GM12872 (cell line): ENCODE measurements around the gene PDCD11.

Experiments
- TF ChIP-seq, protein P1 (sequence below): IDR thresholded peaks from 3 replicates; pipeline ENCODE4 v1.5.1; 2011; ENCODE audit warnings: low read depth, mild to moderate bottlenecking, low read length, moderate library complexity; ENCODE audit not compliant: insufficient read depth

Gene PDCD11

DNA sequence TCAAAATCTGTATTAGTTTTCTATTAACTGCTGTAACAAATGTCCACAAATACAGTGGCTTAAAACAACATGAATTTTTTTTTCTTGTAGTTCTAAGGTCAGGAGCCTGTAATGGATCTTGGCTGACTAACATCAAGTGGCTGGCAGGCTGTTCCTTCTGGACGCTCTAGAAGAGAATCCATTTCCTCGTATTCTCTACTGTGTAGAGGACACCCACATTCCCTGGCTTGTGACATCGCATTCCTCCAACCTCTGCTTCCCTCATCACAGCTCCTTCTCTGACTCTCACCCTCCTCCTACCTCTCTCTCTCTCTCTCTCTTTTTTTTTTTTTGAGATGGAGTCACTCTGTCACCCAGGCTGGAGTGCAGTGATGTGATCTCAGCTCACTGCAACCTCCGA is 67.1 kb downstream of the PDCD11 start:
- TF ChIP-seq, protein P1, sequence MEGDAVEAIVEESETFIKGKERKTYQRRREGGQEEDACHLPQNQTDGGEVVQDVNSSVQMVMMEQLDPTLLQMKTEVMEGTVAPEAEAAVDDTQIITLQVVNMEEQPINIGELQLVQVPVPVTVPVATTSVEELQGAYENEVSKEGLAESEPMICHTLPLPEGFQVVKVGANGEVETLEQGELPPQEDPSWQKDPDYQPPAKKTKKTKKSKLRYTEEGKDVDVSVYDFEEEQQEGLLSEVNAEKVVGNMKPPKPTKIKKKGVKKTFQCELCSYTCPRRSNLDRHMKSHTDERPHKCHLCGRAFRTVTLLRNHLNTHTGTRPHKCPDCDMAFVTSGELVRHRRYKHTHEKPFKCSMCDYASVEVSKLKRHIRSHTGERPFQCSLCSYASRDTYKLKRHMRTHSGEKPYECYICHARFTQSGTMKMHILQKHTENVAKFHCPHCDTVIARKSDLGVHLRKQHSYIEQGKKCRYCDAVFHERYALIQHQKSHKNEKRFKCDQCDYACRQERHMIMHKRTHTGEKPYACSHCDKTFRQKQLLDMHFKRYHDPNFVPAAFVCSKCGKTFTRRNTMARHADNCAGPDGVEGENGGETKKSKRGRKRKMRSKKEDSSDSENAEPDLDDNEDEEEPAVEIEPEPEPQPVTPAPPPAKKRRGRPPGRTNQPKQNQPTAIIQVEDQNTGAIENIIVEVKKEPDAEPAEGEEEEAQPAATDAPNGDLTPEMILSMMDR = no peak

DNA sequence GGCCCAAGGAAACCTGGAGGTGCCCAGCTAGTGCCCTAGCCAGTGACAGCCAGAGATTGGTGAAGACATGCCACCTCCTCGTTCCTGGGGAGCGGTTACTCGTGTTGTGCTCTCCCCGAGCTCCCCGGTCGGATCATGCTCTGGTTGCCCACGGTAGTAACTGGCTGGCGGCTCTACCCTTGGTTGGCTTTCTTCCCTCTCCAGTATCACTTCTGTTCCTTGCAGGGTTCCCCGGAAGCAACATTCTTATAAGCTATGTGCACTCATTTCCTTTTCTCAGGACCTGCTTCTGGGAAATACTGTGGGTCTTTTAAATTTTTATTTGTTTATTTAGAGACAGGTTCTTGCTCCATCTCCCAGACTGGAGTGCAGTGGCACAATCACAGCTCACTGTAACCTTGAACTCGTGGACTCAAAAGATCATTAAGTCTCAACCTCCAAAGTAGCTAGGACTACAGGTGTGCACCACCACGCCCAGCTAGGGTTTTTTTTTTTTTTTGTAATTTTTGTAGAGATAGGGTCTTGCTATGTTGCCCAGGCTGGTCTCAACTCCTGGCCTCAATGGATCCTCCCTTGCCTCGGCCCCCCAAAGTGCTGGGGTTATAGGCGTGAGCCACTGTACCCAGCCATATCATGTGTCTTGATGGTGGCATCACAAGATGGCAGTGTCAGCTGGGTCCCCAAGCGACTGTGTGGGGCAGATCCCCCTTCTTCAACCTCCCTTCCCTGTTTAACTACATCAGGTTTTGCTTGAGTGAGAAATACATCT is 69.2 kb downstream of the PDCD11 start:
- TF ChIP-seq, protein P1 = no peak

DNA sequence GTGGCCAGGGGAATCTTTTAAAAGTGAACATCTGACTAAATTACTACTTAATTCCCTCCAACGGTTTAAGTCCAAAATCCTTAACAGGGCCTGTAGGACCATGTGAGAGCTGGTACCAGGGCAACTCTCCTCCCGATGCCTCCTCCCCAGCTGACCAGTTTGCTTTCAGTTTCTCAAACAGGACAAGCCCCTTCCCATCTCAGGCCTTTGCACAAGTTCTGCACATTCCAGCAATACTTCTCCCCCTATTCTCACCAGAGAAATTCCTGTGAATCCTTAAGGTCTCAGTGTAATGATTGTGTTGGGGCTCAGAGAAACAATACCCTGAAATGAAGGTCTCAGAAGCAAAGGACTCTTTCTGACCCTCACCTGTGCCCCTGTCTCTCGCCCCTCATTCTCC is 70.3 kb downstream of the PDCD11 start:
- TF ChIP-seq, protein P1 = no peak

DNA sequence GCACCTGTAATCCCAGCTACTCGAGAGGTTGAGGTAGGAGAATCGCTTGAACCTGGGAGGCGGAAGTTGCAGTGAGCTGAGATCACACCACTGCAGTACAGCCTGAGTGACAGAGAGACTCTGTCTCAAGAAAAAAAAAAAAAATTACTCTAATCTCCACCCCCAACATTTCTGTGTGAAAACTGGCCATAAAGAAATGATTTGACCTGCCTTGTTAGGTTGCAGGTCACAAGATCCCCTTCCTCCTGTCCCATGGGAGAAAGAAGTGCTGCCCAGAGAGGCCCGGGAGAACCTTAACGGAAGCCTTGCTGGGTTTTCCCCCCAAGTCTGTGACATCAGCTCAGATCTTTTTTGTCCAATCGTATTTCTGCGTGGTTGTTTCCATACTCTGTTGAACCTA is 71.0 kb downstream of the PDCD11 start:
- TF ChIP-seq, protein P1 = no peak

DNA sequence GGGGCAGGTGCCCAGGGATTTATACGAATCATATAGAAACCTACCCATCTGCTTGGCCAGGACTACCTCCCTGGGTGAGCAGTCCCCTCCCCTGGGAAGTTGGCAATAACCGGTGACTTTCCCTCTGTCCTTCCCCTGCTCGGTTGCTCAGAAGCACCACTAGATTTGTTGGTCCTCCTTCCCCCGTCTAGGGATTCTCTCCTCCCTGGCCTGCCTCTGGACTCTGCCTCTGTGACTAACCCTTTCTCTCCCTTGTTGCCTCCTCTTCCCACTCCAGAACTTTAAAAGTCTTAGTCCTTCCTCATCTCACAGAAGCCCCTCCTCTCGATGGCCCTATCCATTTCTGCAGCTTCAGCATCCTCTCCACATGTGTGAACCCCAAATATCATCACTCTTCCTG is 72.8 kb downstream of the PDCD11 start:
- TF ChIP-seq, protein P1 = no peak

DNA sequence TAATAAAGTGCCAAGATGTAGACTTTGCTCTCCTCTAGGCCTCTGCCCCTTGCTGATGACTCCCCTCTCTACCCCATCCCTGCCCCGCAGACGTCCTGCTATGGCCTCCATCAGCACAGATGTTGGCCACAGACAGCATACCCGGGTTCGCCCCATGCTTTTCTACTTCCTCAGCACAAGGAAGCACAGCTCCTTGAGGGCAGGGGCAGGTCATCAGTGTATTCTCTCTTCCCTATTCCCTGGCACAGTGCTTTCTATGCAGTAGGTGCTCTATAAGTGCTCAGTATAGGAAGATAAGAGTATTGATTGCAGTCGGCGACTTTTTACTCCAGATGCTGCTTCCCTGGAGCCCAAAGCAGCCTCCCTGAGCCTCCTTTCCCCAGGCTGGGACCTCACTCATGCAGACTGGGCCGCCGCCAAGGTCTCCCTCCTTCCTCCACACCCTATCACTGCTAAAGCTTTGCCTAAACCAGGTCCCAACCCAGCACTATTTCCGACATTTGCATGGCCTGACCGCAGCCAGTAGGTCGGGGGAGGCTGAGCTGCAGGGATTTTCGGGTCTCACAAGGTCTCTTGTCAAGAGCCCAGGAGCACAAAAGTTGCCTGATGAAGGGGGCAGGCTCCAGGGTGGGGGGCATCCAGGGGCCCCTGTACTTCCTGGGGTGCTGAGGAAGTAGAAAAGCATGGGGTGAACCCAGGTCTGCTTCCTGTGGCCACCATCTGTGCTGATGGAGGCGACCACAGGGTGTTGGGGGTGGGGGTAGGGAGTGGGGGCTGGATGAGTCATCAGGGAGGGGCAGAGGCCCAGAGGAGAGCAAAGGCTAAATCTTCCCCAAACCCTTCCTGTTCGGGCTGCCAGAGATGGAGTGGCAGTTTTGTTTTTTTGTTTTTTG is 74.6 kb downstream of the PDCD11 start:
- TF ChIP-seq, protein P1 = no peak

DNA sequence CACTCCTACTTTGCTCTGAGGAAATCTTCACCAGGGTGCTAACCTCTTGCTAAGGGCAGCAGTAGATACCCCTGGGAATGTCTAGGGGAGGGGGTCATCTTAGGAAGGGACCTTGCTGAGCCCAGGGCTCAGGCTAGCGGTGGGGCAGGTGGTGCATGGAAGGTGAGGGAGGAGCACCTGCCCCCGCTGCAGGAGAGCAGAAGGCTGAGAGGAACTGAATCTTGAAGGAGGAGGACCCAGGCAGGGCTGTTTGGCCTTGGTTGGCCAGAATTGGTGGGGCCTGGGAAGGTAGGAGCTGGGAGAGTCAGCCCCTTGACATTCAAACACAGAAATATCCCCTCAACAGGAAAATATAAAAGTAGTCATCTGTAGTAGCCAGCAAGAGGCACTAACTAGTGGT is 75.6 kb downstream of the PDCD11 start:
- TF ChIP-seq, protein P1 = no peak
